ENCODE data around the gene CTSH.
A peak's percentile ranks its signal among the peaks of the same experiment; 100 is the strongest.

Gene CTSH

GRCh38 chr15:78977091-78977571 lies 32.3 kb upstream of the CTSH start:
- TF ChIP-seq, protein P1, sequence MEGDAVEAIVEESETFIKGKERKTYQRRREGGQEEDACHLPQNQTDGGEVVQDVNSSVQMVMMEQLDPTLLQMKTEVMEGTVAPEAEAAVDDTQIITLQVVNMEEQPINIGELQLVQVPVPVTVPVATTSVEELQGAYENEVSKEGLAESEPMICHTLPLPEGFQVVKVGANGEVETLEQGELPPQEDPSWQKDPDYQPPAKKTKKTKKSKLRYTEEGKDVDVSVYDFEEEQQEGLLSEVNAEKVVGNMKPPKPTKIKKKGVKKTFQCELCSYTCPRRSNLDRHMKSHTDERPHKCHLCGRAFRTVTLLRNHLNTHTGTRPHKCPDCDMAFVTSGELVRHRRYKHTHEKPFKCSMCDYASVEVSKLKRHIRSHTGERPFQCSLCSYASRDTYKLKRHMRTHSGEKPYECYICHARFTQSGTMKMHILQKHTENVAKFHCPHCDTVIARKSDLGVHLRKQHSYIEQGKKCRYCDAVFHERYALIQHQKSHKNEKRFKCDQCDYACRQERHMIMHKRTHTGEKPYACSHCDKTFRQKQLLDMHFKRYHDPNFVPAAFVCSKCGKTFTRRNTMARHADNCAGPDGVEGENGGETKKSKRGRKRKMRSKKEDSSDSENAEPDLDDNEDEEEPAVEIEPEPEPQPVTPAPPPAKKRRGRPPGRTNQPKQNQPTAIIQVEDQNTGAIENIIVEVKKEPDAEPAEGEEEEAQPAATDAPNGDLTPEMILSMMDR (IDR thresholded peaks at IDR 0.05; ENCODE audit: extremely low read depth, missing control alignments) = no peak
- DNase-seq (ENCODE audit: low spot score) = peak; percentile 79

- peak; percentile 39 for DNase-seq (ENCODE audit: low spot score)
- TF ChIP-seq, protein P1 (IDR thresholded peaks at IDR 0.05; ENCODE audit: extremely low read depth, missing control alignments) = no peak
Measured at GRCh38 chr15:78976691-78977090, 31.8 kb upstream of the CTSH start.

DNA sequence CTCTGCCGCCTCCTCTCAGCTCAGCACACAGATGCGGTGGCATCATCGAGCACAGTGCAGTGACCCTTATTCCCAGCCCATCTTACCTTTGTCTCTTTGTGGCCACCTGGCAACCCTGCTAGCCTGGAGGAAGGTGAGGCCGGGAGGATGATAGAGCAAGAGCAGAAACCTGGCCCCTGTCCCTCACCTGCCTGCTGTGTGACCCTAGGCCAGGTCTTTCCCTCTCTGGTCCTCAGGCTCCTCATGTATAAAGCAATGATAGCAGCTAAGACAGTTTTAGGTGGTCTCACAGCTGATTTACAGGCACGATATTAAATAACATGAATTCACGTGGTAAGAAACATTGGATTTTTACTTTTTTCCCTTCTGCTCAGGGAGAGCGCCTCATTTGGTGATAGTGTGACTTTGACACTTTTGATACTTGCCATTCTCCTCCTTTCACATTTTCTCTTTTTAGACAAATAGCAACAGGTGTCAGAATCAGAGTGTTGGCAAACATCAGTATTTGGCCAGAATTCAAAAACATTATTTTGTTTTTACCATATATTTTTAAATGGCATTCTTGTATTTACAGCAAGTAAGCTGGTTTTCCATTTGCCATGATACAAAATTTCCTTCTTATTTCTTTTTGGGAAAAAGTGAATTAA lies 29.5 kb upstream of the CTSH start:
- DNase-seq (ENCODE audit: low spot score) = no peak
- TF ChIP-seq, protein P1 (IDR thresholded peaks at IDR 0.05; ENCODE audit: extremely low read depth, missing control alignments) = no peak

GRCh38 chr15:78969687-78970349 lies 25.0 kb upstream of the CTSH start:
- DNase-seq (ENCODE audit: low spot score) = no peak
- TF ChIP-seq, protein P1 (IDR thresholded peaks at IDR 0.05; ENCODE audit: extremely low read depth, missing control alignments) = no peak

DNA sequence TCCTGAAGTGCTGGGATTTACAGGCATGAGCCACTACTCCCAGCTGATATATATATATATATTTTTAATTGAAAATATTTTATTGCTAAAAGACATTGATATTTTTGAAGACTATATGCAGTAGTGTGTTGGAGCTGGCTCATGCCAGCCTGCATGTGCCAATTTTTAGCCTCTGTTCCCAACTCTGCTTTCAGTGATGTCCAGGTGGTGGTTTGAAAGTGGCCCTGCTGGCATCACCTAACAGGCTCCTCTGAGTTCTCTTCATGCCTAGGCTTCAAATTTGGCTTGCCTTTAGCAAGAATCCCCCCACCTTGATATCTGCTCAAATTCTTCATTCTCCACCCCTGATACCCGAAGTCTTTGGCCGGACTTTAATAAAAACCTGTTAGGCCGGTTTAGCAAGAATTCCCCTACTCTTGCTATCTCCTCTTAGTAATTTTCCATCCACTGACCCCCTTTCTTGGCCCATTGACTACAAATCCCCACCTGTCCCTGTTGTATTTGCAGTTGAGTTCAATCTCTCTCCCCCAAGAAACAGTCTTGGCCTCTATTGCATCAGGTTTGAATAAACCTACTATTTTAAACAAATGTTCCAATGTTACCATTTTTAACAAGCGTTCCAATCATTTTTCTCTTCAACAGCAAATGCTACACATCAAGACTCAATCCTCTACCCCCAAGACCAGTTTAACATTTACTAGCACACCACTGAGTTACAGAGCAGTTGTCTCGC lies 23.9 kb upstream of the CTSH start:
- DNase-seq (ENCODE audit: low spot score) = no peak
- TF ChIP-seq, protein P1 (IDR thresholded peaks at IDR 0.05; ENCODE audit: extremely low read depth, missing control alignments) = no peak

DNA sequence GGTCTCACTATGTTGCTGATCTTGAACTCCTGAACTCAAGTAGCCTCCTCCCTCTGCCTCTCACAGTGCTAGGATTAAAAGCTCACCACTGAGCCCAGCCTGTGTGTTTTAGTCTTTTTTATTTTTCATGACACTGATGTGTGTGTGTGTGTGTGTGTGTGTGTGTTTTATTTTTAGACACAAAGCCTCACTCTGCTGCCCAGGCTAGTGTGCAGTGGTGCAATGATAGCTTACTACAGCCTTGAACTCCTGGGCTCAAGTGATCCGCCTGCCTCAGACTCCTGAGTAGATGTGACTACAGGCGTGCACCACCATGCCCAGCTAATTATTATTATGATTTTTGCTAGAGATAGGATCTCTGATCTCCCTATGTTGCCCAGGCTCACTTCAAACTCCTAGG lies 23.3 kb upstream of the CTSH start:
- TF ChIP-seq, protein P1 (IDR thresholded peaks at IDR 0.05; ENCODE audit: extremely low read depth, missing control alignments) = no peak

DNA sequence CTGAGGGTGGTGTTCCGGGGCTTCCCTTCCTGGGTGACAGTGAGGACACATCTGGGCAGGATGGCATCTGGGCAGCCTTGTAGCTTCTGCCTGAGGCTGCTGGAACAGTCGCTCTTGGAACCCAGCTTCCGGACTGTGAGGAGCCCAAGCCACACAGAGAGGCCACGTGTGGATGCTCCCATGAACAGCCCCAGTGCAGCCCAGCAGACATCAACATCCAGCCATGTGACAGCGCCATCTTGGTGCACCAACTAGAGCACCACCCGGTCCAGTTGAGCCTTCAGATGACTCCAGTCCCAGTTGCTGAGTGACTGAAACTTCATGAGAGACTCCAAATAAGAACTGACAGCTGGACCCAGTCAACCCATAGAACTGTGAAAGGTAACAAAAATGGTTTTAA lies 15.5 kb upstream of the CTSH start:
- TF ChIP-seq, protein P1 (IDR thresholded peaks at IDR 0.05; ENCODE audit: extremely low read depth, missing control alignments) = no peak
- DNase-seq (ENCODE audit: low spot score) = no peak

More for the DNA sequence above, 23.3 kb upstream of the CTSH start:
- DNase-seq (ENCODE audit: low spot score) = no peak

Measured in GM20000 (cell line).